GM20000 (cell line): ENCODE data around the gene HERPUD1.

Experiments
- DNase-seq: peaks from one replicate; pipeline ENCODE4 v3.0.0; 2012; ENCODE audit warnings: low spot score
- CTCF ChIP-seq: IDR thresholded peaks from 2 replicates; pipeline ENCODE4 v1.5.1; 2012; ENCODE audit warnings: mild to moderate bottlenecking, control low read depth; ENCODE audit errors: extremely low read depth, missing control alignments

Gene HERPUD1

GRCh38 chr16:56964243-56965148 lies 32.6 kb downstream of the HERPUD1 start:
- peak; percentile 79 for DNase-seq
- TF ChIP-seq CTCF: peak; percentile 96

DNA sequence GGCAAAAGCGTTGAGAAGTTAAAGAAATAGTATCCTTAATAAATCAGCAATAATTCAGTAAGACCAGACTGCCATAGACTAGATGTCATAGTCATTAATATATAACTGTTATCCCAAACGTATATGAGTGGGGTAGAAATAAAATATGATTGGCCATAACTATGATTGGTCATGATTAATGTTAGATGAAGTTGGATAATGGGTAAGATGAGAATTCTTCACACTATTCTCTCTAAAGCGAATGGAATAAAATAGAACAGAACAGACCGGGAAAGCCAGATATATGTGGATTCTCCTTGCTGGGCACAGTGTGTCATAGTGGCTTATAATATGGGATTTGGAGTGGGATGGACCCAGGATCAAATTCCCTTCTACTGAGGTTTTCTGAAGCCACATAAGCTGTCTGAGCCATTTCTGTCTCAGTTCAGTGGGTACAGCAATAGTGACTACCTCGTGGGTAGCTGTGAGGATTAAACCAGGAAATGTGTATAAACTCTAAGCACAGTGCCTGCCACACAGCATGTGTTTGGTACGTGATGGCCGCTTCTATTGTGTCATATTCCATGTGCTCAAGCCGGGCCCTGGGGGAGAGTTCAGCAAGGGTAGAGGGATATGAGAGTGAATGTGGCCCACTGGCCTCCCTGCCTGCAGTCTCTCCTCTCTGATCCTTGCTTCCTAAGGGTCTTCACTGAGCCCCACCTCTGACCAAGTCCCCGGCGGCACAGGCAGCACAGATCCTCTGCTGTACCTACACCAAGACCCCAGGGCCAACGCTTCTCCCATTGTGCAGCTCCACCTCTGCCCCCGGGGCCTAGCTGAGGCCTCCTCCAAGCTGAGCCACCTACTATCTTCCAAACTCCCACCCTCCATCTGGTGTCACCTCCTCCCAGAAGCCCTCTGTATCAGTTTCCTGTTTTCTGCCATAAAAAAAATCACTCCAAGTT lies 33.5 kb downstream of the HERPUD1 start:
- TF ChIP-seq CTCF: no peak
- no peak for DNase-seq

DNA sequence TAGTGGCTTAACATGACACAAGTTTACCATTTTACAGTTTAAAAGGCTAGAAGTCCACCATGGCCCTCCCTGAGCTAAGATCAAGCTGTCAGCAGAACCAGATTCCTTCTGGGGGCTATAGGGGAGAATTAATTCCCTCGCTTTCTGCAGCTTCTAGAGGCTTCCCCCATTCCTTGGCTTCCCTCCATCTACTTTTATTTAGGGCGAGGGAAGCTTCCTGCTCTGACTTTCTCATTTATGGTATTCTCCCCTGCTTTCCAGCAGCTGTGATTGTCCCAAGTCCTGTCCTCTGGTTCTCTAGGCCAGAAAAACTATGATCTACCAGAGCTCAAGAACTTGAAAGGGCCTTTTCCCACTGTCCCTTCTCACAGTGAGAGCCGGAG lies 34.1 kb downstream of the HERPUD1 start:
- TF ChIP-seq CTCF: no peak

DNA sequence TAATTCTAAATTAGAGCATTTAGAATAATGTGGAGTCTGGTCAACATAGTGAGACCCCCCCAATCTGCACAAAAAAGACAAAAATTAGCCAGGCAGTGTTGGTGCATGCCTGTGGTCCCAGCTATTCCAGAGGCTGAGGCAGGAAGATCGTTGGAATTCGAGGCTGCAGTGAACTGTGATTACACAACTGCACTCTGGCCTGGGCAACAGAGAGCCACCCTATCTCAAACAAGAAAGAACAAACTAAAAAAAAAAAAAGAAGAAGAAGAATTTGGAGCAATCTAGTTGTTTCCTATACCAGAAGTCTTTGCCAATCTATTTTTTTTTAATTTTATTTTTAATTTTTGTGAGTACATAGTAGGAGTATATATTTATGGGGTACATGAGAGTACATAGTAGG lies 35.8 kb downstream of the HERPUD1 start:
- no peak for DNase-seq

More for the DNA sequence above, 34.1 kb downstream of the HERPUD1 start:
- no peak for DNase-seq

DNA sequence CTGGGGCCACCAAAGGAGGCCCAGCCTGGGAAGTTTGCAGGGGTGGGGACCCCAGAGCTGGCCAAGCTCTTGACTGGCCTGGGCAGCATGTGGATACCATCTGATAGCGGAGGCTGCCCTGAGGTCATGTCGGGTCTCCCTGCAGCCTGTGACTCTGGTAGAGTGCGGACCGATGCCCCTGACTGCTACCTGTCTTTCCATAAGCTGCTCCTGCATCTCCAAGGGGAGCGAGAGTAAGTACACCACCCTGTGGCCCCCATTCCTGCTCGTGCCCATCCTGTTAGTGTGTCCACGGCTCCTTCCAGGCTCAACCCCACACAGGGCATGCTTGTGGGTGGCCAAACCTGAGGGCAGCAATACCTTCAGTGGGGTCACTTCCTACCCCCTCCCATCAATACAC lies 37.8 kb downstream of the HERPUD1 start:
- DNase-seq: no peak
- TF ChIP-seq CTCF: no peak

More for the DNA sequence above, 35.8 kb downstream of the HERPUD1 start:
- TF ChIP-seq CTCF: no peak

GRCh38 chr16:56970934-56971767 lies 39.2 kb downstream of the HERPUD1 start:
- no peak for TF ChIP-seq CTCF
- DNase-seq: peak; percentile 54
